NCI-H524 treated with DMSO at 0.1 percent for 48 hours (cell line): ENCODE data around the gene PSMD14.
"Not testable (repeated sequence)": the region's sequence is repeated elsewhere in the genome, so short reads cannot be mapped to it uniquely, and the experiment has no call there.

Source experiments
- DNase-seq: peaks from one replicate; lab custom pipeline; 2025; lab: John Stamatoyannopoulos, UW

Gene PSMD14

DNA sequence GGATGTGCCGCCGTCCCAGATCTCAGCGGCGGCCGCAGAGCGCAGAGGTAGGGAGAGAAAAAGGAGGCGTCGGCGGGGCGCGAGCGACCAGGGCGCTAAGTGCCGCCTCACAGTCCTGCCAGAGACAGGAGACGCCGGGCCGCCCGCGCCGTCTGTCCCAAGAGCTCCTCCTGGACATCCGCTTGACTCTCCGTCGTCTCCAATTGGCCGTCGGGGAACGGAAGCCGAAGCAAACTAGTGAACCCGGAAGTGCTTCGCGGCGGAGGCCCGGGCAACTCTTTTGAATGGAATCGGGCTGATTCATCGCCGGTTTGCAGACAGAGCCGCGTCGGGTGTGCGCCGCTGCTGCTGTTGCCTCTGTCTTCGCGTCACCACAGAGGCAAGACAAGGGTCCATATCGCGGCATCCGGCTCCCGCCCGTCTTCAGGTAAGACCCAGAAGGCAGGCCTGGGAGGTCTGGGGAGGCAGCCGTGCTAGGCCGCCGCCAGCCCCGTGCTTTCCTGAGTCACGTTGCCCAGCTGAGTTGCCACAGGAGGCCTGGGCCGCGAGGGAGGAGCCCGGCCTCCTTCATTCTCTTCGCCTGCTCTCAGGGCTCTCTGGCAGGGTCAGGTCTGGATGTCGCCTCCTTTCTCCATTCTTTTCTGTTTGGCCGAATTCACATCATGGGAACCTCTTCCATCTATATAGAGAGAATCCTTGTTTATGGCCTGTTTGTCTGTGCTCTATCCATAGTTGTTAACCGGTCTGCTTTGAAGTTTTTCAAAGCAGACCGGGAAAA lies at the start of gene PSMD14:
Gene PSMD14 (plus strand): TSS at position 248 of the 778 bp plus-strand sequence. CDS start 10,401 bp downstream, outside the sequence.
- DNase-seq = peak; percentile 64

DNA sequence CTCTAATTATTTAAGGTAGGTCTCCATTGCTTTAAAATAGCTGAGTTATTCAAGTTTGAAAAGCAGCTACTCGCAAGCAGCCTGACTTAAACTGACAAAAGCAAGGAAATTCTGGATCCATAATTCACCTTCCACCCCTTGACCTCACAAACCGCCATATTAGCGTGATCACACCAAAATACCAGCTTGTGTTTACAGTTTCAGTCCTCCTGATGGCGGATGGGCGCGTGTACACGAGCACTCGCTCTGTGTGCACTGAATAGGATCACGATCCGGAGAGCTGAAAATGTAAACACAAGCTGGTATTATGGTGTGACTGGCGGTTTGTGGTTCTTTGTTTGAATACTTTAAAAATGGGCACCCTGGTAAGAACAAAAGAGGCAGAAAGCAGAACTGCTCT lies 42.4 kb upstream of the PSMD14 start:
- DNase-seq = no peak

DNA sequence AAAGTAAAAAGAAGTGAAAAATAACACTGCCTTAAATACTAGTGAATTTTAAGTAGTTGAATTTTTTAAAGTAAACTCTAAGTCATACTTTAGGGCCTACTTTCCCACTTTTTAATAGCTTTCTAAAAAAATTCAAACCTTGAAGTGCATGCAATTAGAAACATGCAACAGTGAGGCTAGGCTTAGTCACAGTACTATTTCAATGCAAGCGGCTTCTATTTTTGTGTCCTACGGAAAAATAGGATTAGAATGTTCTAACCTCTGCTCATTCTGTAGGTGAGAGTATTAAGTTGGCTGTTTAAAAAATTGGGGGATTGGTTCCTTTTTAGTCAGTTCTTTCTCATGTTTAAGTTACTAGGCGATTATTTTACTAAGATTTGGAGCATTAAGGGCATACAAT lies 39.1 kb upstream of the PSMD14 start:
- no peak for DNase-seq

DNA sequence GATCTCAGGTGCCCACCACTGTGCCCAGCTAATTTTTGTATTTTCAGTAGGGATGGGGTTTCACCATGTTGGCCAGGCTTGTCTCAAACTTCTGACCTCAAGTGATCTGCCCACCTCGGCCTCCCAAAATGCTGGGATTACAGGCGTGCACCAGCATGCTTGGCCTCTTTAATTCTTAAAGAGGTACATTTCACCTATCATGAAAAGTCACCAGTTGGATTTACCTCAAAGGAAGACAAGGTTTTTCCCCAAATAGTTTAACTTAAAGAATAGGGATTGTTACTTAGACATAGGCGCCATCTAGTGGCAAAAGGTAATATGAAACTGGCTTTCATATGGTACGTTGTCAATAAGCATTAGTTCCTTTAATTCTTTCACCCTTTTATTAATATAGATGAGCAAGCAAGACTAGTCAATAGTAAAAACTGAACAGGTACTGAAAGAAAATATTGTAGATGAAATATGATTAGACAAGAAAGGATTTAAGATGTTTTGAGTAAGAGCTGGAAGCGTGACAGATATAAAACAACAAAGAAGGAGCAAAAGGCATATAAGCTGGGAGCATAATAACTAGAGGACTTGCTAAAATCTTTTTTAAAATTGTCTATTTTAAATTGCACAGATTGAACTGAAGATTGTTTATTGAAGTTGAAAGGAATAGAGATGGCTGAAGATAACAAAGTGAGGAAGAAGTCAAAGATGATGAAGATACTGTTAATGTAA lies 35.0 kb upstream of the PSMD14 start:
- DNase-seq = no peak

DNA sequence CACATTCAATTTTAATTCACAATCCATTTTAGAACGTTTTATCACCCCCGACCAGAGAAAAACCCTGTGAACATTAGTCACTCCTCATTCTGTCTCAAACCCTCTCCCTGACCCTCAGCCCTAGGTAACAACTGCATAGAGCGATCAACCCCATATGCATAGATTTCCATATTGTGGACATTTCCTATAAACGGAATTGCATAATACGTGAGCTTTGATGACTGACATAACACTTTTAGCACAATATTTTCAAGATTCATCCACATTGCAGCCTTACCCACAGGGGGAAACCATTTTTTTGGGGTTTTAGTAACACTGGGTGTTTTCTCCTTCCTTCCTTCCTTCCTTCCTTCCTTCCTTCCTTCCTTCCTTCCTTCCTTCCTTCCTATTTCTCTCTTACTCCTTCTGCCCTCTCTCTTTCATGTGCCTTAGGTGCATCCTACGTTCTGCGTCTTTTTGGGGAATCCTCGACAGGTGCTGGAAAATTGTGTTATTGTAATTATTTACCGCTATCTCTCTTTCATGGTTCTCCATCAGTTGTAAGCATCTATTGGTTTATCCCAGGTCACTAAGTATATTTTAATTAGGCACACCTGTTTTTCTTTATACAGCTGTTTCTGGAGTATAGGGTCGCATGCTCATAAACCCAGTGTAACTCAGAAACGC lies 29.5 kb upstream of the PSMD14 start:
- DNase-seq = not testable (repeated sequence)

DNA sequence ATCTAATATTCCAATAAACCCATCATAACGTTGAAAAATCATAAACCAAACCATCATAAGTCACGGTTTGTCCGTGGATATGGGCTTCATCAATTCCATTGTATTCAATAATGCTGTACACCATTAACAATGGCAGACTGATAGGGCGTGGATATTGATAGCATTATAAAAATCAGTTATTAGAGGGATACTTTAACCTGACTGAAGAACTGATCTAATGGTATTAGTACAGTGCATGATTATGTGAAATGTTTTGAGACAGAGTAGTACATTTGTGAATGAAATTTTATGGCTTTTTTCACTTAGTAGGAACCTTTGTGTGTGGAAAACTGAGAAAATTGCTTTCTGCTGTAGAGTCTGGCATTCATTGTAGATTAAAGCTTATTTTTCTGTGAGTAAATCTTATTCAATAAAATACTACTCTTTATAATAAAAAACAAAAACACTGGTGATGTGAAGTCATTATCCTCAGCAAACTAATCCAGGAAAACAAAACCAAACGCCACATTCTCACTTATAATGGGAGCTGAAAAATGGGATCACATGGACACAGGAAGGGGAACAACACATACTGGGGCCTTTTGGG lies 28.9 kb upstream of the PSMD14 start:
- DNase-seq = not testable (repeated sequence)

DNA sequence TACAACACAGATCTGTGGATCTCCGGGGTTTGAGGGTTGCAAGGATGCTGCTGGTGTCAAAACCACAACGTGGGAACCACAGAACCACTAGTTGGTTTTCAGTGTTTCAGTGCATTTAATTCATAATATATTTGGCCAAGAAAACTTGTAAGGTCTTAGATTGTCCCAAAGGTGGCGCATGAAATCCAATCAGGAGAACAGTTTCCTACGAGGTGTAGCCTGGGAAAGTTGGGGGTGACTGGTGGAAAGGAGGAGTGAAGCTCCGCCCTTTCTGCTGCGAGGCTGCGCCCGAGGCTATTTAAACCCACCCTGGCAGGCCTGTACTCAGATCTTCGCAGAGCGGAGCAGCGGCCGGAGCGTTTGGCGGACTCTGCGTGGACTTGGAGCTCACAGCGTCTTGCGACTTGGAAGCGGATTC lies 27.3 kb upstream of the PSMD14 start:
- not testable (repeated sequence) for DNase-seq

DNA sequence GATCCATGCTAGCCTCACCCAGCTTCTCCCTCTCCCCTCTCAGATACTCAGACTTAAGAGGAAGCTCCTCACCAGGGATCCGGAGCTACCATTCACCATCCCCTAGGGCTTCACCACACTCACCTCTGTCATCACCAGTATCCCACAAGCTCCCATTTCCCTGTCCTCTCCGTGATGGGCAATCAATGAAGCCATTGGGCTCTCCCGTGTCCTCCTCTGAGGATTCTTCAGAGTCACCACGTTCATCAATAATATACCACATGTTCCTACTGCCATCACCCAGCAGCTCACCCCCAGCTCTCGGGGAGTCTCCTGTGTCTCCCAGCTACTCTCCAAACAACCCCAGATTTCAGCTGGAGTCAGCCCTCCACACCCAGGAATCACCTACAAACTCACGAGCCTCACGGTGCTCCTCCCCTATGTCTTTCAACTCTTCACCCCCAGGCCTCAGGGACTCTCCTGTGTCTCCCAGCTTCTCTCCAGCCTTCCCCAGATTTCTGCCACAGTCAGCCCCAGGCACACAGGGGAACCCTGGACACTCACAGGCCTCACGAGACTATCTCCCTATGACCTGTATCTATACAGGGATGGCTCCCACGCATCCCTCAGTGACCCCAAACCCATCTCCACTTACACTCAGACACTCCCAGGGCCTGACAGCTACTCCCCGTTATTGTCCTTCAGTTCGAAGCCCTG lies 26.5 kb upstream of the PSMD14 start:
- DNase-seq = not testable (repeated sequence)

DNA sequence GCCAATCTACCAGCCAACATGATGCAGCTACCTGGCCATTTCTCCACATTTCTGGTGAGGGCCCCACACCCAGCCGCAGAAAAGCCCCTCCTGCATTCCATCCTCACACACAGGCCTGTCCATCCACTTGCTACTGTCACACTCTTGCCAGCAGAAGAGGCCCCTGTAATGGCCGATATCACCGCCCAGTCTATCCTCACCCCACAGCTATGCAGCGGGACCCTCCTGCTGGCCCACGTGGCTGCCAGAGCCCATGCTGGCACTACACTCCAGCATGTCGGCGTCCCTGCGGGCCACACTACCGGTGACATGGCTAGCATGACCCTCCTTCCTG lies 25.9 kb upstream of the PSMD14 start:
- not testable (repeated sequence) for DNase-seq

DNA sequence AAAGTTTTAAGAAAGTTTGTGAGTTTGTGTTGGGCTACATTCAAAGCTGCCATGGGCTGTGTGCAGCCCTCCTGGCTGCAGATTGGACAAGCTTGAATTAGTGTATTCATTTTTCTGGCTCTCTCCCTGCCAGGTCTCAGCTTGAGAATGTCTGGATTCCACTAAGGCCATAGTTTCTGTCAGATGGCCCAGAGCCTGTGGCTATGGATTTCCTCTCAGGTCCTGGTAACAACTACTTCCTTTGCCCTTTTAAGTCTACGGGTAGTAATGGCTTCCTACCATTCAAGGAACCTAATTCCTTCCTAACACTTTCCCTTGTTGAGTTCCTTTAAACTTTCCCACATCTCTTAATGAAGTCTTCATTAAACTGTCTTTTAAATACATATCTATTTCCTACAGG lies 24.3 kb upstream of the PSMD14 start:
- no peak for DNase-seq

DNA sequence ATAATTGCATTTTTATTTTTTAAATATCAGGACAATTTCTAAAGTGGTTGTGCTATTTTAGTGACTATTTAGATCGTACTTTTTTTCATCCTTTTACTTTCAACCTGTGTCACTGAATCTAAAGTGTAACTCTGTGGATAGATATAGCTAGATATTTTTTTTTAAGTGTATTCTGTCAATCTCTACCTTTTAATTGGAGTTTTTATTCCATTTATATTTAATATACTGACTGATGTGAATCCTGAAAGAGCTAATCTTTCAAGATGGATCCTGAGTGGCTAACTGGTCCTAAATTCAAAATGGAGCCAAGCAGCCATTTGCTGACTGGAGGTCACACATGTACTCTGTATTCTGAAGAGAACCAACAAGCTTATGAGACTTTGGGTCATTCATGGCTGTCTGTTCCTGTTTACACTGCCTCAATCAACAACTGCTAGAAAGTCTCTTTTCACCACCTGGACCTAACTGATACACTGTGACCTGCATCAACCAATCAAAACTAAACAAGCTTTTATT lies 4.6 kb upstream of the PSMD14 start:
- DNase-seq = no peak

DNA sequence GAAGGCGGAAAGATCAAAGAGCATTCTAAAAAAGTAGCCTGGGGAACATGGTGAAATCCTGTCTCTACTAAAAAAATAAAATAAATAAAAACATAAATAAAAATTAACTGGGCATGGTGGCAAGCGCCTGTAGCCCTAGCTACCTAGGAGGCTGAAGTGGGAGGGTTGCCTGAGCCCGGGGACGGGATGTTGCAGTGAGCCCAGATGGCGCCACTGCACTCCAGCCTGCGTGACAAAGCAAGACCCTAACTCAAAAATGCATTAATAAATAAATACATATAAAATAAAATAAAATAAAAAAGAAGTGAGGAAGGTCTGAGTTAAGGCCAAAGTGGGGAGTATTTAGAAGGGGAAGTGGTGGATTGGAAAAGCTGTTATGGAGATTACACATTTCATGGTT lies 1.3 kb upstream of the PSMD14 start:
- DNase-seq = no peak

DNA sequence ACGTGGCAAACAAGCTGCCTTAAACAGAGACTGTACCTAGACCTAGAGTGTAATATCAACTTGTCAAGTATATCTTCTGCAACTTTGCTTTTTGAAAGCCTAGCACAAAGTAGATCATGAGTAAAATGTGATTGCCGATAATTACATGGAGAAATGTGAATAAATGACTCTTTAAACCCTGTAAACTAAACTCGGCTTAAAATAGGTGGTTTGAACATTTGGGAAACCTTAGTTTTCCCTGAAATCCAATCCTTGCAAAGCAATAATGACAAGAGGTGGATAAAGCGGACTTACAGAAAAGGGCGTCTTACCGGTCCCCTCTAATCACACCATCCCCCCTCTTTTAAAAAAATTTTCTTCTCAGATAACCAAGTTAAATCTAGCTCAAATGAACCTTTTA lies 549 bp upstream of the PSMD14 start:
- DNase-seq = no peak

DNA sequence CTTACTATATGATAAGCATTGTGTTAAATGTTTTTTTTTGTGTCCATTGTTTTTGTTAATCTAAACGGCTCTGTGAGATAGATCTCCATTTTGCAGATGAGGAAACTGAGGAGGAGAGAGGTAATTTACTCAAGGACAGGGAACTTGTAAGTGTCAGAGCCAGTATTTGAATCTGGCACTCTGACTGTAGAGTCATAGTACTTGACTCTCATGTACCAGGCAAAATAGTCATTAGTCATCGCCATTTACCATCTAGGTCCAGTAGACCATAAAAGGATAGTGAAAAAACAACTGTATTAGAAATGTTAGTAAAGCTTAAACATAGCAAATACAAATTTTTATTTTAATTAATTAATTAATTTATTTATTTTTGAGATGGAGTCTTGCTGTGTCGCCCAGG lies 4.8 kb downstream of the PSMD14 start:
- no peak for DNase-seq

DNA sequence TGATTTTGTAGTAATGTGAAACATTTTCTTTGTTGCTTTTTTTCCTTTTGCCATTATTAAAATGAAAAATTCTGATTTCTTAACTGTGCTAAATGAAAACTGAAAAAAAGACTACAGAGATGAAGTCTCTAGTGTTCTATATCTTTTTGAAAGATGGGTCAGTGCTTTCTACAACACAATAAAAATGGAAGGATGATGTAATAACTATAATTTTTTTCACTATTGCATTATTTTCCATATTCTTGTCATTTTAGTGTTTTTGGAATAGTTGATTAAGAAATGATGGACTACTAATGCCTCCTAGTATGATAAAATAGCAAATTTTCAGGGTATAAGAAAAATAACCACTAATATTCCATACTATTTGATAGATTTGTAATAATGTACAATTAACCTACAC lies 7.2 kb downstream of the PSMD14 start:
- DNase-seq = no peak

DNA sequence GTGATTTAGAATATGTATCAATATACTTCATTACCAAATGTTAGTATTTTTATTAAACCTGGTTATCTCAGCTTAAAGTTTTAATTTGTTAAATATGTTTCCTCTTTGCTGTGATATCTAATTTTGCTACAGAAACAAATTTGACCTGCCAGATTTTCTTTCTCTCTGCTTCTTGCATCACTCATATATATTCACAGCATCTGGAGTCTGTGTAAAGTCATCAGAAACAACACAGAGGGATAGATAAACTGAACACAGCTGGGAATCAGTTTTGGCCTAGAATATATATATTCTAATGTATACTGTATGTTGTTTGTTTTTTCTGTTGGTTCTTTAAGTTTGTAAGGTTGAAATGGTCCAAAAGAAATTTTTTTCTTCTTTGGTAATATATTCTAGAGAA lies 8.5 kb downstream of the PSMD14 start:
- no peak for DNase-seq

DNA sequence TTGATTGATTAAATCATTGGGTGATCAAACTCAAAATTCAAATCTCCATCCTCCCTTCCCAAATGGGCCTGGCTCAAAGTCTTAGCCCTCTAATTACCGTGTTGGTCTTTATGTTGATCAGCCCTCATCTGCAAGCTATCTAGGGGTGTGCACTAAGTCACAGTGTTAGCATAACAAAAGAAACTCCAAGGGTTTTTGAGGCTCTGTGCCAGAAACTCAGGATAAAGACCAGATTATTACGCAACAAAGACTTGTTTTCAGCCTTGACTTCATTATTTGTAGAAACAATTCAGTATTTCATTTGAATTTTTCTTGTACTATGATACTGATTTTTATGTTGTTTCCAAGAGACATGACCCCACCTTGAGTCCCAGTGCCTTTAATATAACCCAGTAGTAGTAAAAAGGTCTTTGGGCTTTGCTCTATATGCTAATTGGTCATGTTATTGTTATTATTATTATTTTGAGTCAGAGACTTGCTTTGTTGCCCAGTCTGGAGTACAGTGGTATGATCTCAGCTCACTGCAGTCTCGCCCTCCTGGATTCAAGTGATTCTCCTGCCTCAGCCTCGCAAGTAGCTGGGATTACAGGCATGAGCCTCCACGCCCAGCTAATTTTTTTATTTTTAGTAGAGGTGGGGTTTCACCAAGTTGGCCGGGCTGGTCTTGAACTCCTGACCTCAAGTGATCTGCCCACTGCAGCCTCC lies 13.9 kb downstream of the PSMD14 start:
- no peak for DNase-seq

DNA sequence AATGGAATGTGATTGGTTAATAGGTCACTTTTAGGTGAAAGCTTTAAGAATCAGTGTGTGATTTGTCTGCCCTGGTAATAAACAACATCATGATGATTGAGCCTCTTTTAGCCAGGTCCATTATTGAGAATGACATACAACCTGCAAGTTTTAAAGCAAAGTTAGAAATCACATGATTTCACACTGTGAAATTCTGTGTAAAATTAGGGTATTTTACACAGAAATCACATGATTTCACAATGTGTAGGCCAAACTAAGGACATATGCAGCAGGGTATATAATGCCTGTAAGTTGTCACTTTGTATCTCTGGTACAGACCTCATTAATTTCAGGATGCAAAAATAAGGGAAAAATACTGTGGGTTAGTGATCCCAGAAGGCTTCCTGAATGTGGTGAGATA lies 16.7 kb downstream of the PSMD14 start:
- no peak for DNase-seq

DNA sequence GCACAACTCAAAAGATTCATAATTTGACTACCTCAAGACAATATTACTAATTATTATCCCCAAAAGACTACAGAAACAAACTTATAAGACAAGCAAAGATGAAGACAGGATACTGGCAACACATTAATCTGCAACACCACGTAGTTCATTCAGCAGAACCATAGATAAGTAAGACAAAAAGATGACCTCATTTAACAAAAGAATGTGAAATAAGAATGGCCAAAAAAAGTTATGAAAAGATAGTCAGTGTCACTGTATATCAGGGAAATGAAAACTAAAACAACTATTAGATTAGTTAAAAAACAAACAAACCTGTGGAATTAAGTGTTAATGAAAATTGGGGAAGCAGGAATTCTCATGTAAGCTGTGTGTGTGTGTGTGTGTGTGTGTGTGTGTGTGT lies 19.4 kb downstream of the PSMD14 start:
- DNase-seq = no peak

DNA sequence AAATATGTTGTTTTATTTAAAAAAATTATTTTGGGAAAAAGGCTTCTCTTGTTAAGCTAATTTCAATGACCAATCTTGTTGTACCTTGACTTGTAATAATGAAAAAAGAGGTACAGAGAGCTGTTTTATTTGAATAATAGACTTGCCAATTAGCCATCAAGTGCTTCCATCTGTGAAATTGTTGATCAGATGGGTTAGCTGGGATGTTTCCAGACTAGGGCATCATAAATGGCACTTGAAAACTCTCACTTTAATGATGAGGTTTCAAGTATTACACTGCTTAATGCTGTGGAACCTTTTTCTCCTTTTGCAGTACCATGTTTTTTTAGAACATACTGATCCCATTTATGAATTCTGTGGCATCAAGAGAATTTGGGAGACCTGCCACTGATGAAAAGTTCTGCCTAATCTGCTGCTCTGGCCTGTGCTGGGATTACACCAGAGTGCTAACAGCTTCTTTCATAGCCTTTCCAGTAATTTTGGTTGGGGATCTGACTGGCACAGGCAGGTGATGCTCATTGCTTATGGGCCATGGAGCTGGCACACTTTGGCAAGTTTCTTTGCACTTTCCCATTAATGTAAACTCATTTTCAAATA lies 24.2 kb downstream of the PSMD14 start:
- DNase-seq = peak; percentile 72

DNA sequence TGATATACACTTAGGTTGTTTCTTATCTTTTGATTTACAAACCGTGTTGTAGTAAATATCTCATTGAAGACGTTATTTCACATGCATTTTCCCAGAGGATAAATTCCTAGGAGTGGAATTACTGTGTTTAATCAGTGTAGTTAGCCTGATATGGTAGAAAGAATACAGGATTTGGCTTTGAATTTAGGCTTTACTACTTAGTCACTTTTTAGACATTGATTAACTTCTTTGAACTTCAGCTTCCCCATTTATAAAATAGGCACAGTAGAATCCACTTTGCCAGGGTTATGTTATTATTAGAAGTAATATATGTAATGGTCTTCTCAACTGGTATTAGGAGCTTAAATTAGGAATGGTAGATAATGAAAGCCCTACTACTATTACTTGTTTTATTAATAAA lies 27.4 kb downstream of the PSMD14 start:
- DNase-seq = no peak
